ENCODE measurements around the gene EHD4.

Gene EHD4

GRCh38 chr15:42001236-42001635 lies 28.9 kb upstream of the EHD4 start:
- Histone ChIP-seq H3K9me3 (ENCODE audit: control insufficient read depth, insufficient read depth, low read length) (no peaks in the 10 kb centered on the region), H3K36me3 (ENCODE audit: insufficient read depth, low read length) (no peaks in the 10 kb centered on the region)

GRCh38 chr15:41999290-42000285 lies 27.2 kb upstream of the EHD4 start:
- Histone ChIP-seq H3K9ac (ENCODE audit: low read depth, low read length) (no peak overlapping the region), H3K9me3 (ENCODE audit: control insufficient read depth, insufficient read depth, low read length) (no peaks in the 10 kb centered on the region), H3K36me3 (ENCODE audit: insufficient read depth, low read length) (no peaks in the 10 kb centered on the region), H3K4me1 (ENCODE audit: insufficient read depth, low read length) (no peaks in the 10 kb centered on the region)

More at GRCh38 chr15:42001236-42001635, 28.9 kb upstream of the EHD4 start:
- H3K4me1 ChIP-seq (ENCODE audit: insufficient read depth, low read length) = no peaks in the 10 kb centered on the region
- H3K9ac ChIP-seq (ENCODE audit: low read depth, low read length) = no peak overlapping the region

- Histone ChIP-seq H3K9me3 (ENCODE audit: control insufficient read depth, insufficient read depth, low read length) (no peaks in the 10 kb centered on the region), H3K36me3 (ENCODE audit: insufficient read depth, low read length) (no peaks in the 10 kb centered on the region), H3K9ac (ENCODE audit: low read depth, low read length) (no peak overlapping the region), H3K4me1 (ENCODE audit: insufficient read depth, low read length) (no peaks in the 10 kb centered on the region)
Measured at GRCh38 chr15:41997845-41998244, 25.5 kb upstream of the EHD4 start.

GRCh38 chr15:41996921-41997592 lies 24.7 kb upstream of the EHD4 start:
- Histone ChIP-seq H3K36me3 (ENCODE audit: insufficient read depth, low read length) (no peaks in the 10 kb centered on the region), H3K9me3 (ENCODE audit: control insufficient read depth, insufficient read depth, low read length) (no peaks in the 10 kb centered on the region), H3K9ac (ENCODE audit: low read depth, low read length) (no peak overlapping the region), H3K4me1 (ENCODE audit: insufficient read depth, low read length) (no peaks in the 10 kb centered on the region)

- no peaks in the 10 kb centered on the region for H3K9me3 ChIP-seq (ENCODE audit: control insufficient read depth, insufficient read depth, low read length)
- no peaks in the 10 kb centered on the region for H3K36me3 ChIP-seq (ENCODE audit: insufficient read depth, low read length)
- no peak overlapping the region for H3K9ac ChIP-seq (ENCODE audit: low read depth, low read length)
- no peaks in the 10 kb centered on the region for H3K4me1 ChIP-seq (ENCODE audit: insufficient read depth, low read length)
Measured at GRCh38 chr15:41996376-41996775, 24.0 kb upstream of the EHD4 start.

- Histone ChIP-seq H3K4me1 (ENCODE audit: insufficient read depth, low read length) (no peaks in the 10 kb centered on the region), H3K9ac (ENCODE audit: low read depth, low read length) (no peak overlapping the region), H3K36me3 (ENCODE audit: insufficient read depth, low read length) (no peaks in the 10 kb centered on the region), H3K9me3 (ENCODE audit: control insufficient read depth, insufficient read depth, low read length) (no peaks in the 10 kb centered on the region)
Measured at GRCh38 chr15:41995476-41995855, 23.1 kb upstream of the EHD4 start.

- Histone ChIP-seq H3K9me3 (ENCODE audit: control insufficient read depth, insufficient read depth, low read length) (no peaks in the 10 kb centered on the region), H3K9ac (ENCODE audit: low read depth, low read length) (no peak overlapping the region), H3K4me1 (ENCODE audit: insufficient read depth, low read length) (peaks cover under 1% of the 10 kb centered on the region; the same call in 1 of the 2 replicates), H3K36me3 (ENCODE audit: insufficient read depth, low read length) (no peaks in the 10 kb centered on the region)
Measured at GRCh38 chr15:41994772-41995475, 22.6 kb upstream of the EHD4 start.

- peaks cover 4% of the 10 kb centered on the region; the same call in 1 of the 2 replicates for H3K4me1 ChIP-seq (ENCODE audit: insufficient read depth, low read length)
- no peak overlapping the region for H3K9ac ChIP-seq (ENCODE audit: low read depth, low read length)
- H3K9me3 ChIP-seq (ENCODE audit: control insufficient read depth, insufficient read depth, low read length) = no peaks in the 10 kb centered on the region
- no peaks in the 10 kb centered on the region for H3K36me3 ChIP-seq (ENCODE audit: insufficient read depth, low read length)
Measured at GRCh38 chr15:41994171-41994650, 21.9 kb upstream of the EHD4 start.

GRCh38 chr15:41993472-41994170 lies 21.3 kb upstream of the EHD4 start:
- no peaks in the 10 kb centered on the region for H3K36me3 ChIP-seq (ENCODE audit: insufficient read depth, low read length)
- H3K9ac ChIP-seq (ENCODE audit: low read depth, low read length) = no peak overlapping the region
- H3K4me1 ChIP-seq (ENCODE audit: insufficient read depth, low read length) = peaks cover 4% of the 10 kb centered on the region; the same call in 1 of the 2 replicates
- H3K9me3 ChIP-seq (ENCODE audit: control insufficient read depth, insufficient read depth, low read length) = no peaks in the 10 kb centered on the region

- Histone ChIP-seq H3K36me3 (ENCODE audit: insufficient read depth, low read length) (no peaks in the 10 kb centered on the region), H3K9ac (ENCODE audit: low read depth, low read length) (no peak overlapping the region), H3K9me3 (ENCODE audit: control insufficient read depth, insufficient read depth, low read length) (no peaks in the 10 kb centered on the region), H3K4me1 (ENCODE audit: insufficient read depth, low read length) (peaks cover 4% of the 10 kb centered on the region; the same call in 1 of the 2 replicates)
Measured at GRCh38 chr15:41992803-41993190, 20.4 kb upstream of the EHD4 start.

- Histone ChIP-seq H3K36me3 (ENCODE audit: insufficient read depth, low read length) (no peaks in the 10 kb centered on the region), H3K4me1 (ENCODE audit: insufficient read depth, low read length) (peaks cover 4% of the 10 kb centered on the region; the same call in 1 of the 2 replicates)
Measured at GRCh38 chr15:41992151-41992802, 19.9 kb upstream of the EHD4 start.

GRCh38 chr15:41990691-41991090 lies 18.3 kb upstream of the EHD4 start:
- Histone ChIP-seq H3K36me3 (ENCODE audit: insufficient read depth, low read length) (no peaks in the 10 kb centered on the region), H3K4me1 (ENCODE audit: insufficient read depth, low read length) (peaks cover 4% of the 10 kb centered on the region; the same call in 1 of the 2 replicates), H3K9me3 (ENCODE audit: control insufficient read depth, insufficient read depth, low read length) (no peaks in the 10 kb centered on the region), H3K9ac (ENCODE audit: low read depth, low read length) (no peak overlapping the region)

More at GRCh38 chr15:41992151-41992802, 19.9 kb upstream of the EHD4 start:
- Histone ChIP-seq H3K9ac (ENCODE audit: low read depth, low read length) (no peak overlapping the region), H3K9me3 (ENCODE audit: control insufficient read depth, insufficient read depth, low read length) (no peaks in the 10 kb centered on the region)

- H3K36me3 ChIP-seq (ENCODE audit: insufficient read depth, low read length) = no peaks in the 10 kb centered on the region
- no peaks in the 10 kb centered on the region for H3K9me3 ChIP-seq (ENCODE audit: control insufficient read depth, insufficient read depth, low read length)
- H3K9ac ChIP-seq (ENCODE audit: low read depth, low read length) = no peak overlapping the region
- peaks cover 4% of the 10 kb centered on the region; the same call in 1 of the 2 replicates for H3K4me1 ChIP-seq (ENCODE audit: insufficient read depth, low read length)
Measured at GRCh38 chr15:41990243-41990605, 17.9 kb upstream of the EHD4 start.
